PFSK-1 (cell line): ENCODE data around the gene MAPKAPK2.

ENCODE experiments used
- FOXP2 ChIP-seq: optimal IDR thresholded peaks from 2 replicates; pipeline ENCODE3; 2011; ENCODE audit warnings: borderline replicate concordance, control low read depth, inconsistent platforms; ENCODE audit not compliant: insufficient read depth; ENCODE audit errors: extremely low read length, extremely low read depth
- POLR2AphosphoS5 ChIP-seq: IDR thresholded peaks from 2 replicates; pipeline ENCODE4 v1.6.1; 2012; ENCODE audit warnings: low read depth, mild to moderate bottlenecking, control low read depth, low read length, moderate library complexity
- SIN3A ChIP-seq: IDR thresholded peaks from 2 replicates; pipeline ENCODE4 v1.6.1; 2012; ENCODE audit warnings: mild to moderate bottlenecking, low read length, moderate library complexity, borderline replicate concordance; ENCODE audit not compliant: insufficient read depth
- TAF1 ChIP-seq: IDR thresholded peaks from 2 replicates; pipeline ENCODE4 v1.6.1; 2012; ENCODE audit warnings: low read length, control low read depth, borderline replicate concordance; ENCODE audit not compliant: insufficient read depth
- TF ChIP-seq, protein P1 (sequence below), 2 experiments: IDR thresholded peaks; 2 replicates each; pipeline versions ENCODE4 v1.6.1 to v1.8.0; 2011 to 2012; ENCODE audit warnings: low read depth in 2 of 2, low read length in 2 of 2, control low read depth in 1 of 2, inconsistent platforms in 1 of 2, mild to moderate bottlenecking in 1 of 2, moderate library complexity in 1 of 2; ENCODE audit not compliant: insufficient read depth in 1 of 2

The MAPKAPK2 gene

GRCh38 chr1:206666031-206666561 lies 18.6 kb upstream of the MAPKAPK2 start:
- TF ChIP-seq, protein P1, sequence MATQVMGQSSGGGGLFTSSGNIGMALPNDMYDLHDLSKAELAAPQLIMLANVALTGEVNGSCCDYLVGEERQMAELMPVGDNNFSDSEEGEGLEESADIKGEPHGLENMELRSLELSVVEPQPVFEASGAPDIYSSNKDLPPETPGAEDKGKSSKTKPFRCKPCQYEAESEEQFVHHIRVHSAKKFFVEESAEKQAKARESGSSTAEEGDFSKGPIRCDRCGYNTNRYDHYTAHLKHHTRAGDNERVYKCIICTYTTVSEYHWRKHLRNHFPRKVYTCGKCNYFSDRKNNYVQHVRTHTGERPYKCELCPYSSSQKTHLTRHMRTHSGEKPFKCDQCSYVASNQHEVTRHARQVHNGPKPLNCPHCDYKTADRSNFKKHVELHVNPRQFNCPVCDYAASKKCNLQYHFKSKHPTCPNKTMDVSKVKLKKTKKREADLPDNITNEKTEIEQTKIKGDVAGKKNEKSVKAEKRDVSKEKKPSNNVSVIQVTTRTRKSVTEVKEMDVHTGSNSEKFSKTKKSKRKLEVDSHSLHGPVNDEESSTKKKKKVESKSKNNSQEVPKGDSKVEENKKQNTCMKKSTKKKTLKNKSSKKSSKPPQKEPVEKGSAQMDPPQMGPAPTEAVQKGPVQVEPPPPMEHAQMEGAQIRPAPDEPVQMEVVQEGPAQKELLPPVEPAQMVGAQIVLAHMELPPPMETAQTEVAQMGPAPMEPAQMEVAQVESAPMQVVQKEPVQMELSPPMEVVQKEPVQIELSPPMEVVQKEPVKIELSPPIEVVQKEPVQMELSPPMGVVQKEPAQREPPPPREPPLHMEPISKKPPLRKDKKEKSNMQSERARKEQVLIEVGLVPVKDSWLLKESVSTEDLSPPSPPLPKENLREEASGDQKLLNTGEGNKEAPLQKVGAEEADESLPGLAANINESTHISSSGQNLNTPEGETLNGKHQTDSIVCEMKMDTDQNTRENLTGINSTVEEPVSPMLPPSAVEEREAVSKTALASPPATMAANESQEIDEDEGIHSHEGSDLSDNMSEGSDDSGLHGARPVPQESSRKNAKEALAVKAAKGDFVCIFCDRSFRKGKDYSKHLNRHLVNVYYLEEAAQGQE (IDR thresholded peaks at IDR 0.05; ENCODE audit: insufficient read depth in 1 of 2, low read depth in 2 of 2, low read length in 2 of 2): no peak
- no peak for TF ChIP-seq SIN3A
- TF ChIP-seq FOXP2: no peak
- TF ChIP-seq POLR2AphosphoS5: no peak
- no peak for TF ChIP-seq TAF1

GRCh38 chr1:206666954-206667665 lies 17.6 kb upstream of the MAPKAPK2 start:
- TF ChIP-seq FOXP2 (no peak), TAF1 (no peak), SIN3A (no peak), POLR2AphosphoS5 (no peak)
- TF ChIP-seq, protein P1 (IDR thresholded peaks at IDR 0.05; ENCODE audit: insufficient read depth in 1 of 2, low read depth in 2 of 2, low read length in 2 of 2): no peak

DNA sequence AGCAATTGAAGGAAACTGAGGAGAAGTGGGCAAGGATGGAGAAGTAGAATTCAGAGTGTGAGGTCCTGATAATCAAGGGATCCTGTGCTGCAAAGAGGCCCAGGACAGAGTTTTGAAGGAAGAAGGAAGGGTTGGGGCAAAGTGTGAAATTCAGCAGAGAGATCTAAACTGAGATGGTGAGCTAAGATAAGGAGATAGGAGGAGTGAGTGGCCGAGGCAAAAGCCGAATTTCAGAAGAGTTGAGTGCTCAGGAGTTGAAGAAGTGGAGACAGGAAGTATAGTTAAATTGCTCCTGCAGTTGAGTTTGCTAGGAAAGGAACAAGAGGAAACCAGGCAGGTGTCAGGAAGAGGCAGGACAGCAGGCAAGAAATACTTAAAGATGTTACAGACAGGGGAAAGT lies 16.4 kb upstream of the MAPKAPK2 start:
- TF ChIP-seq, protein P1 (IDR thresholded peaks at IDR 0.05; ENCODE audit: insufficient read depth in 1 of 2, low read depth in 2 of 2, low read length in 2 of 2): no peak

- TF ChIP-seq TAF1 (no peak), SIN3A (no peak), POLR2AphosphoS5 (no peak), FOXP2 (no peak)
- TF ChIP-seq, protein P1 (IDR thresholded peaks at IDR 0.05; ENCODE audit: insufficient read depth in 1 of 2, low read depth in 2 of 2, low read length in 2 of 2): no peak
Observed at GRCh38 chr1:206668874-206669410, 15.8 kb upstream of the MAPKAPK2 start.

- TF ChIP-seq FOXP2 (no peak), TAF1 (no peak), POLR2AphosphoS5 (no peak), SIN3A (no peak)
- TF ChIP-seq, protein P1 (IDR thresholded peaks at IDR 0.05; ENCODE audit: insufficient read depth in 1 of 2, low read depth in 2 of 2, low read length in 2 of 2): no peak
Observed at GRCh38 chr1:206672011-206672688, 12.6 kb upstream of the MAPKAPK2 start.
